SK-N-SH (cell line): ENCODE results near the gene PRKN. TPM values are rescaled to one million over a fixed set of nuclear protein-coding genes. Genes with fewer than 3 reads are reported as not detected.

ENCODE experiments used
- CTCF ChIA-PET: fragments of 300-600, 350-600 bp; formaldehyde crosslinking; extraction: SDS; loops from one replicate; lab custom pipeline; 2021; lab: Yijun Ruan, JAX
- POLR2A ChIA-PET: fragments of 350-600 bp; sonication (Branson Sonifier 250); formaldehyde crosslinking; extraction: SDS; loops from one replicate; lab custom pipeline; 2020; ENCODE audit warnings: antibody characterized with exemption, inconsistent platforms; lab: Yijun Ruan, JAX
- DNase-seq: peaks from one replicate; pipeline ENCODE4 v3.0.0; 2012
- H2AFZ ChIP-seq: fragments of 200-600 bp; sonication (generic); 2 replicates; pipeline ENCODE4 v1.8.1; 2016; ENCODE audit warnings: antibody characterized with exemption, mild to moderate bottlenecking, low read depth
- H3F3A ChIP-seq: fragments of 200-600 bp; sonication (generic); replicated peaks from 2 replicates; pipeline ENCODE3; 2016; ENCODE audit warnings: antibody characterized with exemption, mild to moderate bottlenecking; ENCODE audit not compliant: insufficient read depth
- H3K27ac ChIP-seq, 2 experiments: fragments of 200-500 bp in 1 of 2; fragments of 200-600 bp in 1 of 2; sonication (Bioruptor generic) in 1 of 2; sonication (generic), shearing (Covaris generic) in 1 of 2; 2 replicates each; pipeline versions ENCODE4 v1.5.1 to v1.6.1; 2014 to 2016; ENCODE audit warnings: low read depth in 2 of 2, inconsistent platforms in 1 of 2, low read length in 1 of 2, mild to moderate bottlenecking in 1 of 2, mixed read lengths in 1 of 2
- H3K27me3 ChIP-seq: fragments of 200-600 bp; sonication (generic), shearing (Covaris generic); 2 replicates; pipeline ENCODE4 v1.6.1; 2016; ENCODE audit warnings: mixed run types; ENCODE audit not compliant: insufficient read depth
- H3K36me3 ChIP-seq, 2 experiments: fragments of 200-500 bp in 1 of 2; fragments of 200-600 bp in 1 of 2; sonication (Bioruptor generic) in 1 of 2; sonication (generic) in 1 of 2; replicated peaks in 1 of 2; 2 replicates each; pipeline versions ENCODE3 to v1.5.1; 2014 to 2016; ENCODE audit warnings: low read length in 1 of 2, mild to moderate bottlenecking in 1 of 2; ENCODE audit not compliant: insufficient read depth in 2 of 2, control insufficient read depth in 1 of 2
- H3K4me1 ChIP-seq, 2 experiments: fragments of 200-500 bp in 1 of 2; fragments of 200-600 bp in 1 of 2; sonication (Bioruptor generic) in 1 of 2; sonication (generic), shearing (Covaris generic) in 1 of 2; 2 replicates each; pipeline versions ENCODE4 v1.5.1 to v1.6.1; 2014 to 2016; ENCODE audit warnings: low read depth in 1 of 2, low read length in 1 of 2, mixed run types in 1 of 2; ENCODE audit not compliant: insufficient read depth in 2 of 2, control insufficient read depth in 1 of 2
- H3K4me2 ChIP-seq: fragments of 200-600 bp; sonication (generic), shearing (Covaris generic); 2 replicates; pipeline ENCODE4 v1.6.1; 2017; ENCODE audit warnings: mixed run types
- H3K4me3 ChIP-seq, 2 experiments: fragments of 200-500 bp in 1 of 2; fragments of 200-600 bp in 1 of 2; sonication (Bioruptor generic) in 1 of 2; sonication (generic), shearing (Covaris generic) in 1 of 2; 2 replicates each; pipeline versions ENCODE4 v1.5.1 to v1.8.1; 2014 to 2016; ENCODE audit warnings: low read depth in 2 of 2, inconsistent platforms in 1 of 2, low read length in 1 of 2, mild to moderate bottlenecking in 1 of 2, mixed read lengths in 1 of 2, moderate library complexity in 1 of 2
- H3K79me2 ChIP-seq: fragments of 200-600 bp; sonication (generic); 2 replicates; pipeline ENCODE4 v1.8.1; 2017; ENCODE audit warnings: mild to moderate bottlenecking; ENCODE audit not compliant: insufficient read depth
- H3K9ac ChIP-seq: fragments of 200-600 bp; sonication (generic); 2 replicates; pipeline ENCODE4 v1.6.1; 2017; ENCODE audit warnings: mixed run types
- H3K9me2 ChIP-seq: fragments of 200-600 bp; sonication (generic); 2 replicates; pipeline ENCODE4 v1.6.1; 2017; ENCODE audit warnings: mixed run types
- H3K9me3 ChIP-seq: fragments of 200-600 bp; sonication (generic); 2 replicates; pipeline ENCODE4 v1.6.1; 2017; ENCODE audit warnings: mixed run types, mild to moderate bottlenecking, moderate library complexity
- H4K20me1 ChIP-seq: fragments of 200-600 bp; sonication (generic); 2 replicates; pipeline ENCODE4 v1.6.1; 2017; ENCODE audit warnings: mild to moderate bottlenecking, mixed run types; ENCODE audit not compliant: insufficient read depth
- EZH2phosphoT487 ChIP-seq: fragments of 200-600 bp; sonication (generic); IDR thresholded peaks from 2 replicates; pipeline ENCODE4 v1.6.1; 2017; ENCODE audit warnings: low read depth, mixed run types, mild to moderate bottlenecking, antibody characterized with exemption, moderate library complexity, borderline replicate concordance
- MEF2A ChIP-seq: IDR thresholded peaks from 2 replicates; pipeline ENCODE4 v1.4.0; 2012; ENCODE audit warnings: low read depth, borderline replicate concordance
- MXI1 ChIP-seq: IDR thresholded peaks from 2 replicates; pipeline ENCODE4 v1.6.1; 2012; ENCODE audit warnings: mild to moderate bottlenecking, low read depth, low read length, improper control_type of control experiment
- NFIC ChIP-seq: IDR thresholded peaks from 2 replicates; pipeline ENCODE4 v1.4.0; 2012; ENCODE audit warnings: borderline replicate concordance
- POLR2AphosphoS5 ChIP-seq: IDR thresholded peaks from 2 replicates; pipeline ENCODE4 v1.6.1; 2012; ENCODE audit warnings: low read depth, low read length
- RAD21 ChIP-seq: IDR thresholded peaks from 2 replicates; pipeline ENCODE4 v1.6.1; 2012; ENCODE audit warnings: mild to moderate bottlenecking, low read length
- RFX5 ChIP-seq: IDR thresholded peaks from 2 replicates; pipeline ENCODE4 v1.6.1; 2012; ENCODE audit warnings: mild to moderate bottlenecking, improper control_type of control experiment, low read length
- TEAD4 ChIP-seq: IDR thresholded peaks from 2 replicates; pipeline ENCODE4 v1.4.0; 2012; ENCODE audit warnings: mild to moderate bottlenecking, borderline replicate concordance; ENCODE audit not compliant: insufficient read depth
- USF1 ChIP-seq: IDR thresholded peaks from 2 replicates; pipeline ENCODE4 v1.4.0; 2012; ENCODE audit warnings: low read depth, borderline replicate concordance
- WGBS: methylation state at CpG from one replicate; pipeline ENCODE4 v1.1.6; 2017; ENCODE audit warnings: low lambda C conversion rate; 5-methylcytosine and 5-hydroxymethylcytosine counted together
- polyA plus RNA-seq, 3 experiments: library from polyadenylated mRNA; depleted of rRNA; stranded (reverse); fragments of >200 nt; gene quantifications; 2 replicates each; pipeline ENCODE4 v1.2.3, GENCODE V29; 2012
- TF ChIP-seq, protein P1 (sequence below): fragments of 150-350 bp; IDR thresholded peaks from 2 replicates; pipeline ENCODE4 v1.6.1; 2016; ENCODE audit warnings: mild to moderate bottlenecking, low read depth, low read length
- TF ChIP-seq, protein P2 (sequence below): fragments of 150-350 bp; IDR thresholded peaks from 2 replicates; pipeline ENCODE4 v1.6.1; 2017; ENCODE audit warnings: antibody characterized with exemption, low read length, low read depth, borderline replicate concordance

The PRKN gene
- polyA plus RNA-seq, 1 of the 3 experiments (the other 2 are of a cell fraction): 0.76 TPM

GRCh38 chr6:162644153-162644552, 83.4 kb downstream of the PRKN start:
- Histone ChIP-seq H3K9me3 (no peaks in the 10 kb centered on the region), H2AFZ (no peak overlapping the region), H3K9me2 (no peaks in the 10 kb centered on the region), H3K27ac (no peak overlapping the region), H3K79me2 (no peaks in the 10 kb centered on the region), H3F3A (no peaks in the 10 kb centered on the region), H3K4me3 (no peak overlapping the region), H3K27me3 (no peaks in the 10 kb centered on the region), H3K36me3 (no peaks in the 10 kb centered on the region), H3K4me1 (no peaks in the 10 kb centered on the region; a peak in 1 of 4 replicates), H3K4me2 (no peak overlapping the region), H3K9ac (no peak overlapping the region), H4K20me1 (no peaks in the 10 kb centered on the region)
- 83% methylated on average over 2 of the region's 2 CpGs for WGBS
- TF ChIP-seq TEAD4: no peak
- TF ChIP-seq POLR2AphosphoS5: no peak
- TF ChIP-seq EZH2phosphoT487: no peak
- TF ChIP-seq RAD21: no peak
- TF ChIP-seq NFIC: no peak
- no peak for TF ChIP-seq MXI1
- TF ChIP-seq, protein P1, sequence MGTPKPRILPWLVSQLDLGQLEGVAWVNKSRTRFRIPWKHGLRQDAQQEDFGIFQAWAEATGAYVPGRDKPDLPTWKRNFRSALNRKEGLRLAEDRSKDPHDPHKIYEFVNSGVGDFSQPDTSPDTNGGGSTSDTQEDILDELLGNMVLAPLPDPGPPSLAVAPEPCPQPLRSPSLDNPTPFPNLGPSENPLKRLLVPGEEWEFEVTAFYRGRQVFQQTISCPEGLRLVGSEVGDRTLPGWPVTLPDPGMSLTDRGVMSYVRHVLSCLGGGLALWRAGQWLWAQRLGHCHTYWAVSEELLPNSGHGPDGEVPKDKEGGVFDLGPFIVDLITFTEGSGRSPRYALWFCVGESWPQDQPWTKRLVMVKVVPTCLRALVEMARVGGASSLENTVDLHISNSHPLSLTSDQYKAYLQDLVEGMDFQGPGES: no peak
- TF ChIP-seq RFX5: no peak
- TF ChIP-seq, protein P2, sequence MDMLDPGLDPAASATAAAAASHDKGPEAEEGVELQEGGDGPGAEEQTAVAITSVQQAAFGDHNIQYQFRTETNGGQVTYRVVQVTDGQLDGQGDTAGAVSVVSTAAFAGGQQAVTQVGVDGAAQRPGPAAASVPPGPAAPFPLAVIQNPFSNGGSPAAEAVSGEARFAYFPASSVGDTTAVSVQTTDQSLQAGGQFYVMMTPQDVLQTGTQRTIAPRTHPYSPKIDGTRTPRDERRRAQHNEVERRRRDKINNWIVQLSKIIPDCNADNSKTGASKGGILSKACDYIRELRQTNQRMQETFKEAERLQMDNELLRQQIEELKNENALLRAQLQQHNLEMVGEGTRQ: no peak
- CTCF ChIA-PET: interaction anchor here (1.4 kb wide), 1 partner anchor 12 kb away, joined by 3 read pairs; no protein-coding TSS in a partner anchor
- no peak for DNase-seq
- POLR2A ChIA-PET: no interaction called here

DNA sequence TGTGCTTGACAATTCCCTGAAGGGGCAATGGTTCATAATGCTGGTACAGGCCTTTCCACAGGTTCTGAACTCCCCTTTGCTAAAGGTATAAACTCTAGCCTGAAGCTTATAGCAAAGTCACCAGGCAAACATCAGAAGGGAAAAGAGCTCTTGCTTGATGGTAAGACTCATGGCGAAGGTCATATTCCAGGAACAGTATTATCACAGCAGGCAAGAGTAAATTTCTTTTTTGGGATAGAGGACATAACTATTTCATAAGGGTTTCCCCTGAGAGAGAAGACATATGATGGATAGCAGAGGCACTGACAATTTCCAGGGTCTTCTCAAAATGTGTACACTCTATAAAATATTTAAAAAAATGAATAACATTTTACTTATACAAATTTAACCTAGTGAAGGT, 86.8 kb downstream of the PRKN start:
- no peaks in the 10 kb centered on the region for H3K36me3 ChIP-seq
- H3K9me2 ChIP-seq: no peaks in the 10 kb centered on the region
- H3F3A ChIP-seq: no peaks in the 10 kb centered on the region
- H3K27ac ChIP-seq: no peak overlapping the region
- no peaks in the 10 kb centered on the region; a peak in 1 of 4 replicates for H3K4me1 ChIP-seq
- 67% methylated on average over 1 of the region's 1 CpG for WGBS
- no peak overlapping the region for H2AFZ ChIP-seq
- H3K4me3 ChIP-seq: no peak overlapping the region
- no peaks in the 10 kb centered on the region for H3K27me3 ChIP-seq
- H3K9ac ChIP-seq: no peak overlapping the region
- ChIA-PET POLR2A (no interaction called here), CTCF (no interaction called here)
- no peaks in the 10 kb centered on the region for H4K20me1 ChIP-seq
- no peak overlapping the region for H3K4me2 ChIP-seq
- no peak for DNase-seq
- H3K9me3 ChIP-seq: no peaks in the 10 kb centered on the region
- H3K79me2 ChIP-seq: no peaks in the 10 kb centered on the region
- TF ChIP-seq USF1 (no peak), MEF2A (no peak)
- TF ChIP-seq, all 33 proteins: peak for 0
